Erythroblast (primary cell): ENCODE measurements around the gene HOXA6.

Source experiments
- GATA1 ChIP-seq: IDR thresholded peaks from 2 replicates; pipeline ENCODE4 v1.6.1; 2011; ENCODE audit warnings: low read depth, mild to moderate bottlenecking, control low read depth, low read length, moderate library complexity
- POLR2A ChIP-seq: IDR thresholded peaks from 2 replicates; pipeline ENCODE4 v1.6.1; 2011; ENCODE audit warnings: mild to moderate bottlenecking, low read length

DNA sequence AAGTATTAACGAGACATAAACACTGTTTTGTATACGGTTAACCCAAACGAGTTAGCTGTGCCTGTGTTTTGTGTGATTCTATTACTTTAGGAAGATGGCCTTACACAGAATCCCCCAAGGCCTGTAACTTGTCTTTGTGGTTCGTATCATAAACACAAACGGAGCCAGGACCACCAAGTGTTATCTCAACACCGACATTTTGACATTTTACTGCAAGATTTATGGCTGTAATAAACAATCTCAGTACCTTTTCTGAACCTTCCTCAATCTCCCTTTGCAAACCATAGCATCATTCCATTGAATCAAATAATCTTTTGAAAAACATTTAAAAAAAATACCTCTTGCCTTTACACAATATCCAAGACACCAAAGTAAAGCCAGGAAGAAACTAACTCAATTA lies 14.6 kb downstream of the HOXA6 start:
- no peak for TF ChIP-seq POLR2A
- no peak for TF ChIP-seq GATA1
